ENCODE data around the gene NECTIN3.

NECTIN3 gene

GRCh38 chr3:111164621-111165020 is 93.0 kb downstream of the NECTIN3 start:
- H3K14ac ChIP-seq (ENCODE audit: low read length in 2 of 2) = no peak overlapping the region

GRCh38 chr3:111165411-111165810 is 93.8 kb downstream of the NECTIN3 start:
- Histone ChIP-seq H3K23ac (ENCODE audit: low read length in 2 of 2) (no peak overlapping the region), H2BK120ac (ENCODE audit: low read depth, low read length) (no peak overlapping the region), H3K18ac (ENCODE audit: low read depth in 1 of 2, low read length in 2 of 2) (no peak overlapping the region), H3K14ac (ENCODE audit: low read length in 2 of 2) (no peak overlapping the region), H3K27ac (ENCODE audit: low read length, poor library complexity, severe bottlenecking) (no peak overlapping the region), H3K79me1 (replicated peaks; ENCODE audit: low read length, poor library complexity, severe bottlenecking) (peaks cover 9% of the 10 kb centered on the region), H3K4me3 (ENCODE audit: insufficient read depth in 1 of 2, low read depth in 1 of 2, low read length in 2 of 2) (no peak overlapping the region), H2AK5ac (ENCODE audit: low read length, severe bottlenecking) (no peak overlapping the region), H3K9me3 (ENCODE audit: control insufficient read depth, low read length) (no peaks in the 10 kb centered on the region), H2BK12ac (ENCODE audit: low read length in 2 of 2) (no peak overlapping the region), H3K9ac (ENCODE audit: low read length) (no peak overlapping the region), H4K91ac (ENCODE audit: low read length) (no peak overlapping the region), H2AFZ (ENCODE audit: low read depth, low read length) (no peak overlapping the region), H2BK5ac (ENCODE audit: low read depth, low read length, poor library complexity, severe bottlenecking) (no peak overlapping the region), H4K8ac (ENCODE audit: low read length) (no peak overlapping the region), H3K4me2 (ENCODE audit: low read length, poor library complexity, severe bottlenecking) (no peak overlapping the region), H3K27me3 (ENCODE audit: control insufficient read depth in 1 of 2, insufficient read depth in 1 of 2, low read length in 2 of 2) (no peaks in the 10 kb centered on the region), H3K36me3 (ENCODE audit: control insufficient read depth in 1 of 2, insufficient read depth in 2 of 2, low read depth in 1 of 2, low read length in 2 of 2) (peaks cover 3 to 19% of the 10 kb centered on the region in 2 experiments), H3K4ac (ENCODE audit: low read depth in 1 of 2, low read length in 2 of 2) (no peak overlapping the region), H3K4me1 (ENCODE audit: control insufficient read depth, insufficient read depth, low read depth, low read length) (no peaks in the 10 kb centered on the region), H2BK15ac (ENCODE audit: low read depth, poor library complexity, severe bottlenecking) (no peak overlapping the region)
- WGBS = 100% methylated on average over 2 of the region's 3 CpGs
- DNase-seq = no peak

More at GRCh38 chr3:111164621-111165020, 93.0 kb downstream of the NECTIN3 start:
- H3K36me3 ChIP-seq (ENCODE audit: control insufficient read depth in 1 of 2, insufficient read depth in 2 of 2, low read depth in 1 of 2, low read length in 2 of 2) = peaks cover 3 to 17% of the 10 kb centered on the region in 2 experiments
- H3K27me3 ChIP-seq (ENCODE audit: control insufficient read depth in 1 of 2, insufficient read depth in 1 of 2, low read length in 2 of 2) = no peaks in the 10 kb centered on the region
- no peak overlapping the region for H4K8ac ChIP-seq (ENCODE audit: low read length)
- H4K91ac ChIP-seq (ENCODE audit: low read length) = no peak overlapping the region
- no peak overlapping the region for H3K4me2 ChIP-seq (ENCODE audit: low read length, poor library complexity, severe bottlenecking)
- no peak overlapping the region for H2AFZ ChIP-seq (ENCODE audit: low read depth, low read length)
- peaks cover 9% of the 10 kb centered on the region for H3K79me1 ChIP-seq (replicated peaks; ENCODE audit: low read length, poor library complexity, severe bottlenecking)
- DNase-seq = no peak
- H3K4ac ChIP-seq (ENCODE audit: low read depth in 1 of 2, low read length in 2 of 2) = no peak overlapping the region
- H3K4me1 ChIP-seq (ENCODE audit: control insufficient read depth, insufficient read depth, low read depth, low read length) = no peaks in the 10 kb centered on the region
- no peak overlapping the region for H3K9ac ChIP-seq (ENCODE audit: low read length)
- no peaks in the 10 kb centered on the region for H3K9me3 ChIP-seq (ENCODE audit: control insufficient read depth, low read length)
- no peak overlapping the region for H2BK15ac ChIP-seq (ENCODE audit: low read depth, poor library complexity, severe bottlenecking)
- no peak overlapping the region for H3K4me3 ChIP-seq (ENCODE audit: insufficient read depth in 1 of 2, low read depth in 1 of 2, low read length in 2 of 2)
- no peak overlapping the region for H2BK12ac ChIP-seq (ENCODE audit: low read length in 2 of 2)
- 97% methylated on average over 3 of the region's 3 CpGs for WGBS
- H2BK120ac ChIP-seq (ENCODE audit: low read depth, low read length) = no peak overlapping the region
- H3K27ac ChIP-seq (ENCODE audit: low read length, poor library complexity, severe bottlenecking) = no peak overlapping the region
- no peak overlapping the region for H2BK5ac ChIP-seq (ENCODE audit: low read depth, low read length, poor library complexity, severe bottlenecking)
- no peak overlapping the region for H3K18ac ChIP-seq (ENCODE audit: low read depth in 1 of 2, low read length in 2 of 2)
- no peak overlapping the region for H2AK5ac ChIP-seq (ENCODE audit: low read length, severe bottlenecking)
- no peak overlapping the region for H3K23ac ChIP-seq (ENCODE audit: low read length in 2 of 2)

GRCh38 chr3:111173328-111173900 is 101.8 kb downstream of the NECTIN3 start:
- H3K18ac ChIP-seq (ENCODE audit: low read depth in 1 of 2, low read length in 2 of 2) = no peak overlapping the region
- H2BK15ac ChIP-seq (ENCODE audit: low read depth, poor library complexity, severe bottlenecking) = no peak overlapping the region
- peaks cover 2% of the 10 kb centered on the region for H3K4me1 ChIP-seq (ENCODE audit: control insufficient read depth, insufficient read depth, low read depth, low read length)
- H3K9me3 ChIP-seq (ENCODE audit: control insufficient read depth, low read length) = peaks cover 15% of the 10 kb centered on the region
- H3K9ac ChIP-seq (ENCODE audit: low read length) = no peak overlapping the region
- DNase-seq = no peak
- no peak overlapping the region for H3K23ac ChIP-seq (ENCODE audit: low read length in 2 of 2)
- H4K8ac ChIP-seq (ENCODE audit: low read length) = no peak overlapping the region
- WGBS = 97% methylated on average over 2 of the region's 2 CpGs
- no peak overlapping the region for H3K4me3 ChIP-seq (ENCODE audit: insufficient read depth in 1 of 2, low read depth in 1 of 2, low read length in 2 of 2)
- no peak overlapping the region for H2AK5ac ChIP-seq (ENCODE audit: low read length, severe bottlenecking)
- no peaks in the 10 kb centered on the region for H3K27me3 ChIP-seq (ENCODE audit: control insufficient read depth in 1 of 2, insufficient read depth in 1 of 2, low read length in 2 of 2)
- H3K79me1 ChIP-seq (replicated peaks; ENCODE audit: low read length, poor library complexity, severe bottlenecking) = peaks cover 21% of the 10 kb centered on the region
- H4K91ac ChIP-seq (ENCODE audit: low read length) = no peak overlapping the region
- peaks cover 8 to 44% of the 10 kb centered on the region in 2 experiments for H3K36me3 ChIP-seq (ENCODE audit: control insufficient read depth in 1 of 2, insufficient read depth in 2 of 2, low read depth in 1 of 2, low read length in 2 of 2)
- H3K14ac ChIP-seq (ENCODE audit: low read length in 2 of 2) = no peak overlapping the region
- no peak overlapping the region for H3K4me2 ChIP-seq (ENCODE audit: low read length, poor library complexity, severe bottlenecking)
- no peak overlapping the region for H2BK120ac ChIP-seq (ENCODE audit: low read depth, low read length)
- no peak overlapping the region for H2BK5ac ChIP-seq (ENCODE audit: low read depth, low read length, poor library complexity, severe bottlenecking)
- H3K27ac ChIP-seq (ENCODE audit: low read length, poor library complexity, severe bottlenecking) = no peak overlapping the region
- no peak overlapping the region for H2BK12ac ChIP-seq (ENCODE audit: low read length in 2 of 2)
- no peak overlapping the region for H3K4ac ChIP-seq (ENCODE audit: low read depth in 1 of 2, low read length in 2 of 2)
- H2AFZ ChIP-seq (ENCODE audit: low read depth, low read length) = no peak overlapping the region

GRCh38 chr3:111173906-111174305 is 102.3 kb downstream of the NECTIN3 start:
- Histone ChIP-seq H3K4me3 (ENCODE audit: insufficient read depth in 1 of 2, low read depth in 1 of 2, low read length in 2 of 2) (no peak overlapping the region), H2BK15ac (ENCODE audit: low read depth, poor library complexity, severe bottlenecking) (no peak overlapping the region), H4K91ac (ENCODE audit: low read length) (no peak overlapping the region), H4K8ac (ENCODE audit: low read length) (no peak overlapping the region), H3K4ac (ENCODE audit: low read depth in 1 of 2, low read length in 2 of 2) (no peak overlapping the region), H2BK5ac (ENCODE audit: low read depth, low read length, poor library complexity, severe bottlenecking) (no peak overlapping the region), H3K9ac (ENCODE audit: low read length) (no peak overlapping the region), H2BK12ac (ENCODE audit: low read length in 2 of 2) (no peak overlapping the region), H2AK5ac (ENCODE audit: low read length, severe bottlenecking) (no peak overlapping the region), H3K9me3 (ENCODE audit: control insufficient read depth, low read length) (peaks cover 15% of the 10 kb centered on the region), H2AFZ (ENCODE audit: low read depth, low read length) (no peak overlapping the region), H3K27me3 (ENCODE audit: control insufficient read depth in 1 of 2, insufficient read depth in 1 of 2, low read length in 2 of 2) (no peaks in the 10 kb centered on the region), H2BK120ac (ENCODE audit: low read depth, low read length) (no peak overlapping the region), H3K23ac (ENCODE audit: low read length in 2 of 2) (no peak overlapping the region), H3K18ac (ENCODE audit: low read depth in 1 of 2, low read length in 2 of 2) (no peak overlapping the region), H3K14ac (ENCODE audit: low read length in 2 of 2) (no peak overlapping the region), H3K36me3 (ENCODE audit: control insufficient read depth in 1 of 2, insufficient read depth in 2 of 2, low read depth in 1 of 2, low read length in 2 of 2) (peaks cover 8 to 47% of the 10 kb centered on the region in 2 experiments), H3K4me2 (ENCODE audit: low read length, poor library complexity, severe bottlenecking) (no peak overlapping the region), H3K79me1 (replicated peaks; ENCODE audit: low read length, poor library complexity, severe bottlenecking) (peaks cover 21% of the 10 kb centered on the region), H3K27ac (ENCODE audit: low read length, poor library complexity, severe bottlenecking) (no peak overlapping the region), H3K4me1 (ENCODE audit: control insufficient read depth, insufficient read depth, low read depth, low read length) (peaks cover 2% of the 10 kb centered on the region)
- no peak for DNase-seq
- 82% methylated on average over 1 of the region's 1 CpG for WGBS

All from mesenchymal stem cell (in vitro differentiated cells and primary cell).